HCT116 (cell line): ENCODE data around the gene KRTAP10-1. TPM values are rescaled to one million over a fixed set of nuclear protein-coding genes. Genes with fewer than 3 reads are reported as not detected.

Experiments used
- ATAC-seq: fragments of 200-7000 bp; cut with Tn5 transposase; 2 replicates; pipeline ENCODE4 v1.9.1; 2020; ENCODE audit warnings: mild to moderate bottlenecking, moderate library complexity
- BruUV-seq: library from RNA; stranded (reverse); fragments of 400-500 nt; replicated peaks from 2 replicates; lab custom pipeline; 2021; lab: Mats Ljungman, UMichigan
- CTCF ChIA-PET: fragments of 300-600 bp; sonication (Branson Sonifier 250); formaldehyde crosslinking; loops from one replicate; lab custom pipeline; 2021; ENCODE audit warnings: antibody characterized with exemption; lab: Charles Lee
- POLR2A ChIA-PET: fragments of 300-600, 350-600 bp; sonication (Branson Sonifier 250); formaldehyde crosslinking; loops from one replicate; lab custom pipeline; 2021; ENCODE audit warnings: antibody characterized with exemption; lab: Charles Lee
- RAD21 ChIA-PET, 2 experiments: fragments of 300-600 bp; sonication (Branson Sonifier 250); formaldehyde crosslinking; loops; one replicate each; lab custom pipeline; 2023; ENCODE audit warnings: low total read pairs in 2 of 2; ENCODE audit not compliant: uncharacterized antibody in 2 of 2, unreplicated experiment in 2 of 2, low non-redundant PET in 1 of 2; lab: Charles Lee
- DNase-seq: peaks from one replicate; pipeline ENCODE4 v3.0.0-alpha.2; 2010; ENCODE audit warnings: low read depth, low spot score
- H2AFZ ChIP-seq: fragments of 200-600 bp; shearing (Covaris generic), sonication (generic); 2 replicates; pipeline ENCODE4 v1.6.1; 2017; ENCODE audit warnings: low read depth, mixed run types, mixed read lengths, antibody characterized with exemption, low read length; ENCODE audit not compliant: poor library complexity, severe bottlenecking
- H3K27ac ChIP-seq: 2 replicates; pipeline ENCODE4 v1.5.1; 2012; ENCODE audit warnings: low read depth, low read length
- H3K27me3 ChIP-seq: fragments of 200-600 bp; sonication (generic); 2 replicates; pipeline ENCODE4 v1.6.1; 2016; ENCODE audit warnings: mixed run types, low read length, mixed read lengths; ENCODE audit not compliant: insufficient read depth
- H3K36me3 ChIP-seq, 2 experiments: fragments of 200-500 bp in 1 of 2; fragments of 200-600 bp in 1 of 2; sonication (Bioruptor generic) in 1 of 2; sonication (generic) in 1 of 2; 2 replicates each; pipeline versions ENCODE4 v1.5.1 to v1.6.1; 2014 to 2016; ENCODE audit warnings: low read length in 2 of 2, inconsistent platforms in 1 of 2, mixed read lengths in 1 of 2, mixed run types in 1 of 2; ENCODE audit not compliant: insufficient read depth in 2 of 2, control insufficient read depth in 1 of 2
- H3K4me1 ChIP-seq, 2 experiments: fragments of 200-600 bp in 1 of 2; sonication (generic) in 1 of 2; 2 replicates each; pipeline versions ENCODE4 v1.5.1 to v1.6.1; 2012 to 2017; ENCODE audit warnings: low read length in 2 of 2, inconsistent platforms in 1 of 2, mild to moderate bottlenecking in 1 of 2, mixed read lengths in 1 of 2, mixed run types in 1 of 2, moderate library complexity in 1 of 2; ENCODE audit not compliant: insufficient read depth in 2 of 2, control insufficient read depth in 1 of 2
- H3K4me2 ChIP-seq: fragments of 200-600 bp; sonication (generic); 2 replicates; pipeline ENCODE4 v1.6.1; 2017; ENCODE audit warnings: mixed run types, low read length, mixed read lengths
- H3K4me3 ChIP-seq, 2 experiments: fragments of 200-600 bp in 1 of 2; sonication (generic) in 1 of 2; replicated peaks in 1 of 2; 2 replicates each; pipeline ENCODE4 v1.5.1; 2011 to 2016; ENCODE audit warnings: low read length in 2 of 2, control low read depth in 1 of 2, low read depth in 1 of 2, mild to moderate bottlenecking in 1 of 2, mixed read lengths in 1 of 2, mixed run types in 1 of 2
- H3K79me2 ChIP-seq: fragments of 200-600 bp; sonication (generic); 2 replicates; pipeline ENCODE4 v1.6.1; 2017; ENCODE audit warnings: mild to moderate bottlenecking, mixed run types, low read length, moderate library complexity, mixed read lengths; ENCODE audit not compliant: insufficient read depth
- H3K9ac ChIP-seq: fragments of 200-600 bp; sonication (generic); 2 replicates; pipeline ENCODE4 v1.6.1; 2016; ENCODE audit warnings: low read length, mixed read lengths
- H3K9me2 ChIP-seq: fragments of 200-600 bp; sonication (generic), shearing (Covaris generic); 2 replicates; pipeline ENCODE4 v1.6.1; 2017; ENCODE audit warnings: mixed run types, mild to moderate bottlenecking, moderate library complexity; ENCODE audit not compliant: insufficient read depth
- H3K9me3 ChIP-seq, 2 experiments: fragments of 200-500 bp in 1 of 2; fragments of 200-600 bp in 1 of 2; sonication (Bioruptor generic) in 1 of 2; sonication (generic) in 1 of 2; 2 replicates each; pipeline ENCODE4 v1.6.1; 2014 to 2017; ENCODE audit warnings: low read length in 2 of 2, mixed read lengths in 2 of 2, inconsistent platforms in 1 of 2, low read depth in 1 of 2, mild to moderate bottlenecking in 1 of 2, mixed run types in 1 of 2, moderate library complexity in 1 of 2; ENCODE audit not compliant: control insufficient read depth in 1 of 2, insufficient read depth in 1 of 2
- H4K20me1 ChIP-seq: fragments of 200-600 bp; sonication (generic), shearing (Covaris generic); 2 replicates; pipeline ENCODE4 v1.6.1; 2017; ENCODE audit warnings: mixed run types, mild to moderate bottlenecking, moderate library complexity; ENCODE audit not compliant: insufficient read depth
- ATF3 ChIP-seq: IDR thresholded peaks from 2 replicates; pipeline ENCODE4 v1.6.1; 2012
- CBX3 ChIP-seq: IDR thresholded peaks from 2 replicates; pipeline ENCODE4 v1.6.1; 2012; ENCODE audit warnings: low read depth
- CEBPB ChIP-seq: IDR thresholded peaks from 2 replicates; pipeline ENCODE4 v1.6.1; 2012; ENCODE audit warnings: low read depth
- CTCF ChIP-seq, 3 experiments: fragments of 200-600 bp in 1 of 3; sonication (generic) in 1 of 3; IDR thresholded peaks in 2 of 3; conservative IDR thresholded peaks in 1 of 3; 2 replicates each; pipeline ENCODE4 v1.5.1; 2012 to 2017; ENCODE audit warnings: low read depth in 2 of 3, low read length in 2 of 3, antibody characterized with exemption in 1 of 3, borderline replicate concordance in 1 of 3, control low read depth in 1 of 3, mild to moderate bottlenecking in 1 of 3, mixed read lengths in 1 of 3, mixed run types in 1 of 3, moderate library complexity in 1 of 3; ENCODE audit not compliant: insufficient read depth in 1 of 3
- EGR1 ChIP-seq: IDR thresholded peaks from 2 replicates; pipeline ENCODE4 v1.6.1; 2012; ENCODE audit warnings: low read depth
- POLR2A ChIP-seq: IDR thresholded peaks from 2 replicates; pipeline ENCODE4 v1.7.0; 2011; ENCODE audit warnings: borderline replicate concordance; ENCODE audit not compliant: insufficient read depth, insufficient read length; ENCODE audit errors: extremely low read depth
- RAD21 ChIP-seq: IDR thresholded peaks from 2 replicates; pipeline ENCODE4 v1.6.1; 2012; ENCODE audit warnings: low read depth, mild to moderate bottlenecking
- REST ChIP-seq: IDR thresholded peaks from 2 replicates; pipeline ENCODE4 v1.6.1; 2012; ENCODE audit warnings: low read depth
- SIN3A ChIP-seq: IDR thresholded peaks from 2 replicates; pipeline ENCODE4 v1.6.1; 2012; ENCODE audit warnings: low read depth
- SRF ChIP-seq: IDR thresholded peaks from 2 replicates; pipeline ENCODE4 v1.6.1; 2012; ENCODE audit warnings: low read depth
- TCF7L2 ChIP-seq: IDR thresholded peaks from 2 replicates; pipeline ENCODE4 v1.7.0; 2011; ENCODE audit warnings: borderline replicate concordance, inconsistent platforms; ENCODE audit not compliant: insufficient read depth, insufficient read length; ENCODE audit errors: extremely low read depth
- ZFX ChIP-seq: fragments of 450-650 bp; IDR thresholded peaks from 2 replicates; pipeline ENCODE4 v1.6.1; 2017
- intact Hi-C: fragments of 100-400 bp; cut with micrococcal nuclease; formaldehyde crosslinking; loops from 2 replicates; pipeline ENCODE4 v1.10.0; 2022
- total RNA-seq: library from RNA; stranded (reverse); gene quantifications from one replicate; pipeline ENCODE4 v1.2.1, GENCODE V29; 2021; ENCODE audit not compliant: unreplicated experiment
- TF ChIP-seq, protein P1 (sequence below): IDR thresholded peaks from 2 replicates; pipeline ENCODE4 v1.6.1; 2012

KRTAP10-1 gene
- total RNA-seq, 1 experiment from 2014 or later, result not detected

- no peak overlapping the region for H3K27ac ChIP-seq
- no peaks in the 10 kb centered on the region for H3K36me3 ChIP-seq
- H3K4me3 ChIP-seq, result no peak overlapping the region
- intact Hi-C loops, result no loop called here
- H3K27me3 ChIP-seq, result no peaks in the 10 kb centered on the region
- DNase-seq, result no peak
- no TSS peak for BruUV-seq
- ChIA-PET CTCF (no interaction called here), RAD21 (no interaction called here), POLR2A (no interaction called here)
- no peaks in the 10 kb centered on the region for H3K9me2 ChIP-seq
- no peaks in the 10 kb centered on the region for H3K79me2 ChIP-seq
- H3K4me1 ChIP-seq, result no peaks in the 10 kb centered on the region
- no peak for ATAC-seq
- TF ChIP-seq RAD21 (no peak), POLR2A (no peak), CEBPB (no peak)
- H2AFZ ChIP-seq, result no peak overlapping the region
- no peaks in the 10 kb centered on the region for H3K9me3 ChIP-seq
- no peak overlapping the region for H3K4me2 ChIP-seq
- no peaks in the 10 kb centered on the region for H4K20me1 ChIP-seq
- H3K9ac ChIP-seq, result no peak overlapping the region
These were observed 4.0 kb downstream of the KRTAP10-1 start for GRCh38 chr21:44535963-44536362.

DNA sequence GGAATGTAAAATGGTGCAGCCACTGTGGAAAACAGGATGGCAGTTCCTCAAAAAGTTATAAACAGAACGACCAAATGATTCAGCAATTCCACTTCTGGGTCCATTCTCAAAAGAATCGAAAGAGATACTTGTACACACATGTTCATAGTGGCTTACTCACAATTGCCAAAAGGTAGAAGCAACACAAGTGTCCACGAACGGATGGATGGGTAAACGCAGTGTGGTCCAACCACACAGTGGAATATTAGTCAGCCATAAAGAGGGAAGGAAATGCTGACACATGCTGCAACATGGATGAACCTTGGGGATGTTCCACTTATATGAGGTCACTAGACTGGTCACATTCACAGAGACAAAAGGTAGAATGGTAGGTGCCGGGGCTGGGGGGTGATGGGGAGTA is 5.3 kb downstream of the KRTAP10-1 start:
- Histone ChIP-seq H3K4me2 (no peak overlapping the region), H2AFZ (no peak overlapping the region), H4K20me1 (no peaks in the 10 kb centered on the region), H3K27ac (no peak overlapping the region), H3K36me3 (no peaks in the 10 kb centered on the region), H3K79me2 (no peaks in the 10 kb centered on the region), H3K4me3 (no peak overlapping the region), H3K27me3 (no peaks in the 10 kb centered on the region), H3K4me1 (no peaks in the 10 kb centered on the region), H3K9me3 (no peaks in the 10 kb centered on the region), H3K9ac (no peak overlapping the region), H3K9me2 (no peaks in the 10 kb centered on the region)
- DNase-seq, result no peak
- ChIA-PET RAD21 (no interaction called here), CTCF (no interaction called here), POLR2A (no interaction called here)
- BruUV-seq, result no TSS peak
- no peak for ATAC-seq
- intact Hi-C loops, result no loop called here
- no peak for TF ChIP-seq SRF
- no peak for TF ChIP-seq TCF7L2
- TF ChIP-seq CBX3, result no peak
- TF ChIP-seq EGR1, result no peak
- no peak for TF ChIP-seq CTCF (IDR thresholded peaks at IDR 0.05 in 2 of 3, conservative IDR thresholded peaks at IDR 0.05 in 1 of 3; ENCODE audit: borderline replicate concordance in 1 of 3, insufficient read depth in 1 of 3, low read depth in 2 of 3, low read length in 2 of 3)
- TF ChIP-seq CEBPB, result no peak
- TF ChIP-seq REST, result no peak
- no peak for TF ChIP-seq ZFX
- no peak for TF ChIP-seq RAD21
- no peak for TF ChIP-seq SIN3A
- no peak for TF ChIP-seq ATF3
- TF ChIP-seq, protein P1, sequence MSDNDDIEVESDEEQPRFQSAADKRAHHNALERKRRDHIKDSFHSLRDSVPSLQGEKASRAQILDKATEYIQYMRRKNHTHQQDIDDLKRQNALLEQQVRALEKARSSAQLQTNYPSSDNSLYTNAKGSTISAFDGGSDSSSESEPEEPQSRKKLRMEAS, result no peak
